Memory B cell (primary cell): Measurements from ENCODE around the gene NTNG1.

Experiments used
- ATAC-seq: fragments of 150-1000 bp; cut with Tn5 transposase; 2 replicates; pipeline ENCODE4 v1.10.0; 2021; ENCODE audit warnings: low read depth, mild to moderate bottlenecking, moderate library complexity
- DNase-seq, 2 donors: peaks; one replicate each; pipeline ENCODE4 v3.0.0; 2022; ENCODE audit warnings: low spot score in 2 of 2
- H3K27ac Mint-ChIP-seq: one replicate; pipeline ENCODE4 v1.8.0; 2022; ENCODE audit warnings: mild to moderate bottlenecking, moderate library complexity, mixed read lengths
- H3K27me3 Mint-ChIP-seq: one replicate; pipeline ENCODE4 v1.8.0; 2022; ENCODE audit warnings: mixed read lengths
- H3K36me3 Mint-ChIP-seq: one replicate; pipeline ENCODE4 v1.8.0; 2022; ENCODE audit warnings: mild to moderate bottlenecking, mixed read lengths
- H3K4me1 Mint-ChIP-seq: one replicate; pipeline ENCODE4 v1.8.0; 2022; ENCODE audit warnings: mixed read lengths
- H3K4me3 Mint-ChIP-seq: one replicate; pipeline ENCODE4 v1.8.0; 2022; ENCODE audit warnings: mild to moderate bottlenecking, moderate library complexity, mixed read lengths
- H3K9me3 Mint-ChIP-seq: one replicate; pipeline ENCODE4 v1.8.0; 2022; ENCODE audit warnings: mixed read lengths

NTNG1 gene

DNA sequence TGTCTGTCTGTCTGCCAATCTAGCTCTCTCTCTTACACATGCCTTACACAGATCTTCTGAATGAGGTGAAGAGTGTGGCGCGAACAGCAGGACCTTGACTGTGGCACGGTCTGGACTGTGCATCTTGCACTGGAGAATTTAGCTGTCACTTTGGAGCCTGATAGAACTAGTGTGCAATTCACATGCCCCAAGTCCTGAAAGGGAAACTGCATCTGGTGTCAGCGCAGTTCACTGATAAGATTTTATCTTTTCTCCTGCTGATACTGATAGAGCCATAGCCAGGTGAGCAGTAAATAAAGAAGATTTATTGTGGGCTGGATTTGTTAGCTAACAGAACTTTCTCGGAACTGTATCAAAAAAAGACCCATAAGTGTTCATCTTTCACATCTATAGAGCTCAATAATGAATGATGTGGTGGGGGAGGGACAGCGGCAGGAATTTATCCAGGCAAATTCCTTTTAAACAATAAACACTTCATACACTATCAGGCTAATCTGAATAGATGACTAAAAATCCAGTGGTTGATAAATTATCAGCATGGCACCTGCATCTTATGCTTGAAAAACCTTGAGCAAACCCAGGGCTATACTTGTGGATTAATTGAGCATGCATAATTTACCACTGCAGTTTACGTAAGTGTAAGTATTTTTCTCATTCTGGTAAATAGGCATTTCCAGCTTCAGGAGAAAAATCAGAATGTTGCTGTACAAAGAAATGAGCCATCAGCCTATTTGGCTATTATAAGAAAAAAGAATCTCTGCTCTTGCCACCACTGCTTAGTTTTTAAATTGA is 104.1 kb downstream of the NTNG1 start:
- Mint-ChIP-seq H3K36me3 (no peaks in the 10 kb centered on the region), H3K27ac (peak overlapping the region; percentile 49), H3K4me3 (no peak overlapping the region), H3K4me1 (peaks cover 26% of the 10 kb centered on the region), H3K9me3 (no peaks in the 10 kb centered on the region), H3K27me3 (no peaks in the 10 kb centered on the region)
- no peak for ATAC-seq
- DNase-seq, result no peak

DNA sequence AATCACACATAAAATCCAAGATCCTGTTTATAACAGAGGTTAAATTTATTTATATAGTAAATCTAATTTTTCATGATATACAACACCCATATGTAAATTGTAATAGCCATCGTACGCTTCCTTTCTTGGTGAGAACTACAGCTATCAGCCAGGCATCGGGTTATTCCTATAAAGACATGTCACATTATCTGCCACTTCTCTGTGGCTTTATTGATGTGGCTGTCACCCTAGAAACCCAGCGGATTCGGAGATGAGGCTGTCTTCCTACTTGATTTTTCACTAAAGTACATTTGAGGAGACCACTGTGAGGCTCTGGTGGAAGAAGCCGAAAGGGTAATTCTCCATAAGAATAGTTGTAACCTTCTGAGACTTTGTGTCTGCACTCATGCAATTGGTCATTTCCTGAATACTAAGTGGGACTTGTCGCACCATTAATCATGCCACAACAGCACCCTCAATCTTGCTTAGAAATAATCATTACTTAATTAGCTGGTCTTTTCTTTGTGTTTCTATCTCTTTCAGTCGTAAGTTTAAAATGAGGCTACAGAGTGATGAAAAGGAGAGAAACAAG is 106.0 kb downstream of the NTNG1 start:
- peak; percentile 81 for ATAC-seq
- H3K4me1 Mint-ChIP-seq, result peaks cover 37% of the 10 kb centered on the region
- H3K27me3 Mint-ChIP-seq, result no peaks in the 10 kb centered on the region
- H3K36me3 Mint-ChIP-seq, result no peaks in the 10 kb centered on the region
- peak overlapping the region; percentile 100 for H3K27ac Mint-ChIP-seq
- no peaks in the 10 kb centered on the region for H3K9me3 Mint-ChIP-seq
- DNase-seq, result peak; percentile 29 to 34
- H3K4me3 Mint-ChIP-seq, result peak overlapping the region; percentile 81

DNA sequence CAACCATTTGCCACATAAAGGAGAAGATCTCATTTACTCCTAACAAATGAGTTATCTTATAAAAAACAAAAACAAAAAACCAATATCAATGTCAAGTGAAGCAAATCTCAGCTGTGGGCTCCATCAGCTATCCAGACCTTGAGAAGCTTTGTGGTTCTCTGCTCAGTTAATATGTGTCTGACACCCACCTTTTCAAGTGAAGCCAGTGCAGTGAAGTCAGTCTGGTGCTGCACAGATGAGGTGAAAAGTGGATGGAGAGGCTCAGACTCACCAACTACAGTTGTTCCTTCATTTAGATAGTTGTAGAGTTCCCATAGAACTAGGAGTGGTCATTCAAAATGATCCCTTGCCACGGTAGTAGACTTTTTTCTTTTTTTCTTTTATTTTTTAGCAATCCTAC is 106.8 kb downstream of the NTNG1 start:
- Mint-ChIP-seq H3K9me3 (no peaks in the 10 kb centered on the region), H3K27ac (peak overlapping the region; percentile 100), H3K4me3 (peak overlapping the region; percentile 81), H3K36me3 (no peaks in the 10 kb centered on the region), H3K4me1 (peaks cover 43% of the 10 kb centered on the region), H3K27me3 (no peaks in the 10 kb centered on the region)
- no peak for ATAC-seq
- DNase-seq, result no peak

DNA sequence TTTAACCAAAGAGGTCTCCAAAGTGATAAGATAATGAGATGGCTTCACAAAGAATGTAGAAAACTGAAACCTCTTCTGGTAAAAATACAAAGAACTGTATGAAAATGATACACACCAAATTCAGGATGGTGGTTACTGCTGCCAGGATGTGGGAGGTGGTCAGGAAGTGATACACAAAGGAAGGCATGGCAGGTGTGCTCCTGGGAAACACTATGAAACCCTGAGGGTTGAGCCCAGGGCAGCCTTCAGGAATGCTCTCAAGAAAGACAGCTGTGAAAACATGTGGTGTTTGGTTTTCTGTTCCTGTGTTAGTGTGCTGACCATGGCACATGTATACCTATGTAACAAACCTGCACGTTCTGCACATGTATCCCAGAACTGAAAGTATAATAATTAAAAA is 109.3 kb downstream of the NTNG1 start:
- Mint-ChIP-seq H3K4me1 (peaks cover 46% of the 10 kb centered on the region), H3K4me3 (no peak overlapping the region), H3K27ac (peak overlapping the region; percentile 72), H3K27me3 (no peaks in the 10 kb centered on the region), H3K9me3 (no peaks in the 10 kb centered on the region), H3K36me3 (no peaks in the 10 kb centered on the region)
- ATAC-seq (no peak), DNase-seq (no peak)

DNA sequence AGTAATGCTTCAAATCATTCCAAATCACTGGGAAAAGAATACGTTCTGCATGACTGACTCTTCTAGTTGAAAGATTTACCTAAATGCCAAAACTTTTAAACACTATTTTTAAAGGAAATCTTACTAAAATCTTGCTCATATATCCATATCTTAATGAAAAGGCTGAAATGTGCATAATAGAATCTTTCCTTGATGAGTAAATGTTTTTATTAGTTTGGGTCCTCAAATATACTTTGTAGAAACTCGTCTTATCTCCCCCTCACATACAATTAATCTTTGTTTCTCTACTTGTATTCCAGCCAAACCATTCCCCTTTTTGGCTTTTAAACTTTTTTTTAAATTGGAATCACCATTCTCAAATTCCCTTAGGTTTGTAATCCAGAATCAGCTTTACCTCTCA is 110.2 kb downstream of the NTNG1 start:
- peak overlapping the region; percentile 71 for H3K27ac Mint-ChIP-seq

DNA sequence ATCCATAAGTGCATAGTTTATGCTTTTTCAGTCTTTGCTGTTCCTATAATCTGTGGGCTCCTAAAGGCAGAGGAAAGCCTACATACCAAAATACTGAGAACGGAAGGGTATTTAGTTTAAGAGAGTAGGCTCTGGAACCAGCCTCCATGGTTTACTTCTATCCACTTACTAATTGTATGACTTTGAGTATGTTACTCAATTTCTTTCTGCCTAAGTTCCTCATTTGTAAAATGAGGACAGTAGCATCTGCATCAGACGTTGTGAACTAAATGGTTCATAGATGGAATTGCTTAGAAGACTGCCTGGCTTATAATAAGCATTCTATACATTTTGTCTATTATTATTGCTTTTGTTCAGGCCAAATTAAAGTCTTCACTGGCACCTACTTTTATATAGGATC is 111.0 kb downstream of the NTNG1 start:
- Mint-ChIP-seq H3K4me3 (peak overlapping the region; percentile 1), H3K27me3 (no peaks in the 10 kb centered on the region), H3K36me3 (no peaks in the 10 kb centered on the region), H3K9me3 (no peaks in the 10 kb centered on the region), H3K27ac (peak overlapping the region; percentile 71), H3K4me1 (peaks cover 52% of the 10 kb centered on the region)
- no peak for DNase-seq
- ATAC-seq, result peak; percentile 45

More for the DNA sequence above, 110.2 kb downstream of the NTNG1 start:
- H3K27me3 Mint-ChIP-seq, result no peaks in the 10 kb centered on the region
- no peaks in the 10 kb centered on the region for H3K36me3 Mint-ChIP-seq
- DNase-seq (no peak), ATAC-seq (no peak)
- H3K4me1 Mint-ChIP-seq, result peaks cover 47% of the 10 kb centered on the region
- peak overlapping the region; percentile 9 for H3K4me3 Mint-ChIP-seq
- no peaks in the 10 kb centered on the region for H3K9me3 Mint-ChIP-seq

DNA sequence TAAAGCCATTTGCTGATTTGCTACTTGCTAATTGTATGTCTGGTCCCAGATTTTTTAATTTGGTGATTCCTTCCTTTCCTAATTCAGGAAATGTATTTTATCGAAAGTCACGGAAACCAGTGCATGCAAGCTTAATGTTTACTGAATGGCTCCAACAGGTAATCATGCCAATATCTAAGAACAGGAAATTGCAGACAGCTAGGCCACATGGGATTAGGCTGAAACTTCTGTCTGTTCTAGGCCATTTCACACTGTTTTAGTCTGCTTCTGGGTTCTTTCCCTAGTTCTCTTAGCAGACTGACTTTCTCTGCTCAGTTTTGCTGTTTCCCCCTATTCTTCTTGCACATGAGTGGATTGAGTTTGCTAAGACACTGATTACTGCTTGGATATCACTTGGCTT is 111.4 kb downstream of the NTNG1 start:
- Mint-ChIP-seq H3K4me1 (peaks cover 47% of the 10 kb centered on the region), H3K4me3 (peak overlapping the region; percentile 38), H3K9me3 (no peaks in the 10 kb centered on the region), H3K27ac (peak overlapping the region; percentile 71), H3K27me3 (no peaks in the 10 kb centered on the region), H3K36me3 (no peaks in the 10 kb centered on the region)
- DNase-seq (no peak), ATAC-seq (peak; percentile 66)

DNA sequence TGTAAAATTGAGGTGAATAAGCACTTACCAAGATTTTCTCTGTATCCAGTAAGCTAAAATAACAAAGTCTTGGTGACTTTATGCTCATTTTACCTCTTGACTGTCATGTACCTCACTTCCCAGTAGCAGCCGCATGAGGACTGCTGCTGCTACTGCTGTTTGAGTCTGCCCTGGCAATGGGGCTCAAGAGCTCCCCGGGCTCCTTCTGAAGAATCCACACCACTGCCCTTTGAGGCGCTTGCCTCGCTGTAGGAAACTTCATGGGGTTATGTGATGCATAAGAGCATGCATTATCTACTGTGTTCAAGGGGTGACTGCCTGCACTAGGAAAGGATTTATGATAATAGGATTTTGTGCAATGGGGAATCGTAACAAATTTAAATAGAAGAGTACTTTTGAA is 113.5 kb downstream of the NTNG1 start:
- H3K4me1 Mint-ChIP-seq, result peaks cover 35% of the 10 kb centered on the region
- no peak for ATAC-seq
- no peak for DNase-seq
- no peak overlapping the region for H3K27ac Mint-ChIP-seq
- no peaks in the 10 kb centered on the region for H3K9me3 Mint-ChIP-seq
- no peaks in the 10 kb centered on the region for H3K36me3 Mint-ChIP-seq
- H3K4me3 Mint-ChIP-seq, result no peak overlapping the region
- no peaks in the 10 kb centered on the region for H3K27me3 Mint-ChIP-seq

DNA sequence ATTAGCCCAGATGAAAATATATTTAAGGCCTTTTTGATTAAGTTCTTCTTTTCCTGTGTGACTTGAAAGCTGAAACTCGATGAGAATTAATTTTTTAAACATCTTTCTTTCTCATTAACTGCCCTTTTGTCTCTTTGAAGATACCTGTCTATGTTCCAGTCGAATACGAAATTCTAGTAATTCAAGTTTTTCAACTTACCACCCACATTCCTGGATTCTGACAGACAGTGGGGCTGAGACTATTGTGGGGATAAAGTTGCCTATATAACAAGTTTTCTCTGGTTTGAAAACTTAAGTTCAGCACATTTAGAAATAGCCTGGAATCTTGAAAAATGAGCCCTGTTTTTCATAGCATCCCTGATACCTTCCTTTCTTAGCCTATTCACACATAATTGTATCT is 114.6 kb downstream of the NTNG1 start:
- ATAC-seq (no peak), DNase-seq (no peak)
- Mint-ChIP-seq H3K4me3 (no peak overlapping the region), H3K9me3 (no peaks in the 10 kb centered on the region), H3K4me1 (peaks cover 27% of the 10 kb centered on the region), H3K27ac (no peak overlapping the region), H3K27me3 (no peaks in the 10 kb centered on the region), H3K36me3 (no peaks in the 10 kb centered on the region)

DNA sequence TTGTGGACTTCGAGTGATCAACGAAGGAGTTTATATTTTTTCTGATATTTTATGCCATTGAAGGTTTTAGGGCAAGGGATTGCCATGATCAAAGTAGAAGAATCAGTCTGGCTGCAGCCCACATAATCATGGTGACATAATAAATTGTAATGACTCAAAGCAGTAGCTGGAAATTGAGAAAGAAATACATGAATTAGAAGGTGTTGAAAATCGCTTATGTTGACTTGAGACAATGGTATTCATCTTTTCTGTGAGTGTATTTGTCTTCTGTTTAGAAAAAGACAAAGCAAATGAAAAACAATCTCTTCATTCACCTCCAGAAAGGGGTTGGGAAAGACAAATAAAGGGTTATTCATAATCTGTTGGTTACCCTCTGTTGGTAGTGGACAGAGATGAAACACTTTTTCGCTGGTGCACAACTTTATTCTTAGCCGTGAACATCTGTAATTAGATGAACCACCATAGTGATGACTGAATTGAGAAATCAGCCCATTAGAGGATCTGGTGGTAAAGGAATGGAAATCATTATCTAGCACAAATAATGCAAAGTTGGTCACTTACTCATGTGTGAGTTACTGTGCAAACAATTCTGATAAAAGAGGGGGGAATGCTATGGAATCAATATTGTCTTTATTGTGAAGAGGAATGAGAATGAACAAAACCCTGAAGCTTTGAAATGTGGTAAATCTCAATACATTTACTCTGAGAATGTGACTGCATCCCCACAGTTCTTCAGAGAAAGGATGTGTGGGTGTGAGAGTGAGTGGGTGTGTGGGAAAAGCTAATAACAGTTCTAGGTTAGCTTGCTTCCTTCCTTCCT is 121.8 kb downstream of the NTNG1 start:
- peak overlapping the region; percentile 51 for H3K27ac Mint-ChIP-seq
- H3K27me3 Mint-ChIP-seq, result no peaks in the 10 kb centered on the region
- ATAC-seq, result no peak
- H3K4me3 Mint-ChIP-seq, result no peak overlapping the region
- H3K36me3 Mint-ChIP-seq, result no peaks in the 10 kb centered on the region
- DNase-seq, result no peak
- H3K4me1 Mint-ChIP-seq, result peaks cover 17% of the 10 kb centered on the region
- peaks cover 6% of the 10 kb centered on the region for H3K9me3 Mint-ChIP-seq

DNA sequence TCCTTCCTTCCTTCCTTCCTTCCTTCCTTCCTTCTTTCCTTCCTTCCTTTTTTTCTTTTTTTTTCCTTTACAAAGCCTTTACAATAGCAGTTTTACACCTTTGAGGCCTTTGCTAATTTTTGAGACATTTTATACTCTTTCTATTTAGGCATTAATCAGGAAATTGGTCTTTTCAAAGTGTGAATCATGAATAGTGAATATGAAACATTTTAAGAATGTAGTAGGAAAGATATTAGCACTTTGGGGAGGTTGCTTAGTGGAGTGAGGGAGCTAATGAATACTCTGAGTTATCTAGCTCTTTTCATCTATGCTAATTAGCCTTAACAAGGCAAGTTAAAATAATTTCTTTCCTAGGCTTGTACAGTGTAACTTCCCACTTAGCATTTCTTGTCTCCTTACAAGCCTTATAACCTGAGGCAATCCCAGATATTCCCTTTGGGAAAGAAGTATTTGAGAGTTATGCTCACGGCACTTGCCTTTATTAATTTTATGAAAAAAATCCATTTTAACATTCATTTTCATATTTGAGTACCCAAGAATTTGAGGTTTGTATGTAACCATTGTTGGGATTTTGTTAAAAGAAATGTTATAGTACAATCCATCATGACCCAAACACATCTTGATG is 122.6 kb downstream of the NTNG1 start:
- no peak overlapping the region for H3K4me3 Mint-ChIP-seq
- no peak for DNase-seq
- peaks cover 17% of the 10 kb centered on the region for H3K4me1 Mint-ChIP-seq
- peak overlapping the region; percentile 51 for H3K27ac Mint-ChIP-seq
- peaks cover 6% of the 10 kb centered on the region for H3K9me3 Mint-ChIP-seq
- no peak for ATAC-seq
- no peaks in the 10 kb centered on the region for H3K36me3 Mint-ChIP-seq
- H3K27me3 Mint-ChIP-seq, result no peaks in the 10 kb centered on the region

DNA sequence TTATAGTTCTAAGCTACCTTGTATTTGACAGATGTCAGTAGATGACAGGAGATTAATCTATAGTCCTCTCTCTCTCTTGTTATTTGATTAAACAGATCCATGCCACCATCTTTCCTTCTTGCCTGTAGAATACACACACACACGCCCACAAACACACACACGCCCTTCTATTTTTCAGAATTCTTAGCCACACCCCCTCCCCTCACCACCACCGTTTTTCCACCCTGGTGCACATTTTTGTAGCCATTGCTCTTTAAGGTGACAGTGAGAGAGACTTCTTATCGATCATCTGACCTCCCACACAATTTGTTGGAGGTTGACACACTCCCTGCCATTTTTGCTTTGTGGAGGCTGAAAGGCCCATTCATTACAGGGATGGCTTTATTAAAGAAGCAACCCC is 123.2 kb downstream of the NTNG1 start:
- peaks cover 6% of the 10 kb centered on the region for H3K9me3 Mint-ChIP-seq
- no peaks in the 10 kb centered on the region for H3K27me3 Mint-ChIP-seq
- DNase-seq (no peak), ATAC-seq (no peak)
- no peak overlapping the region for H3K27ac Mint-ChIP-seq
- H3K36me3 Mint-ChIP-seq, result no peaks in the 10 kb centered on the region
- H3K4me3 Mint-ChIP-seq, result no peak overlapping the region
- H3K4me1 Mint-ChIP-seq, result peaks cover 17% of the 10 kb centered on the region

DNA sequence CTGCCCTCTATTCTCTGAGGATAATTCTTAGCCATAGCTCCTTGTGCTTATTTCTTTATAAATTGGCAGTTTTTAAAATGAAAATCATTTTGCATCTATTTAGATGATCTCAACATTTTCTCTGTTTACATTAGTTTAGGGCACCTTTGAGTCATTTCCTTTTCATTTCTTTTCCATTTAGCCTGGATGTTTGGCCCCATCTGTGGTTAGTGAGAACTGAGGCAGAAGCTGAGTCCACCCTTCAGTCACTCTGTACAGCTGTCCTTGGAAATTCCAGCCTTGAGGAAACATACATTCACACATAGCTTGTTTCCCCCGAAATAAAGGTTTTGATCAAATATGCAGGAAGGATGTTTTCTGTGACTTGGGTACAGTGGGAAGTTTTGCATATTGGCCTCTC is 123.7 kb downstream of the NTNG1 start:
- Mint-ChIP-seq H3K27ac (no peak overlapping the region), H3K9me3 (peaks cover 6% of the 10 kb centered on the region), H3K36me3 (no peaks in the 10 kb centered on the region), H3K4me3 (no peak overlapping the region), H3K4me1 (peaks cover 17% of the 10 kb centered on the region), H3K27me3 (no peaks in the 10 kb centered on the region)
- no peak for DNase-seq
- ATAC-seq, result no peak

DNA sequence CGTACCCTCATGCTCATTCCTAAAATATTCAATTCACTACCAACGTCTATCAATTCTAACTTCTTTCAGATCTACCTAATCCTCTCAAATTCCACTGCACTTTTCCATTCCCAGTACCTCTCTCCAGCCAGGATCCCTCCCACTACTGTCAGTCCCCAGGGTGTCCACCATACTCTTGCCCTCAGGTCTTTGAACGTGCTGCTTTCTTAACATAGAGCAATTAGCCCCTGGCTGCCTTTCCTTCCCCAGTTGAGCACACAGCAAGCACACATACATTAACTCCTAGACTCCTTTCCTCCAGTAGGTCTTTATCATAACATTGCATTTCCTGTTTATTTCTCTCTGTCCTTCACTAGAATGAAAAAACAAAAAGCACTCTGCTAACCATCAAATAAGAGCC is 126.7 kb downstream of the NTNG1 start:
- Mint-ChIP-seq H3K27me3 (no peaks in the 10 kb centered on the region), H3K4me3 (no peak overlapping the region), H3K9me3 (peaks cover 4% of the 10 kb centered on the region), H3K27ac (no peak overlapping the region), H3K4me1 (peaks cover 17% of the 10 kb centered on the region), H3K36me3 (no peaks in the 10 kb centered on the region)
- no peak for ATAC-seq
- DNase-seq, result no peak
